Brain microvascular endothelial cell (primary cell): Measurements from ENCODE around the gene NXNL1.

Source experiments
- DNase-seq: peaks from one replicate; pipeline ENCODE4 v3.0.0-alpha.2; 2020
- H3K27ac ChIP-seq: fragments of 250-450 bp; sonication (Bioruptor Pico); 2 replicates; pipeline ENCODE4 v1.5.1; 2020; ENCODE audit warnings: mild to moderate bottlenecking, moderate library complexity
- H3K27me3 ChIP-seq: fragments of 250-450 bp; sonication (Bioruptor Pico); replicated peaks from 2 replicates; pipeline ENCODE4 v1.5.1; 2020; ENCODE audit warnings: mild to moderate bottlenecking
- H3K36me3 ChIP-seq: fragments of 250-450 bp; sonication (Bioruptor Pico); replicated peaks from 2 replicates; pipeline ENCODE4 v1.5.1; 2020; ENCODE audit warnings: mild to moderate bottlenecking
- H3K4me3 ChIP-seq: 2 replicates; pipeline ENCODE4 v1.5.1; 2011; ENCODE audit warnings: low read depth, mild to moderate bottlenecking, control low read depth, low read length, moderate library complexity
- CTCF ChIP-seq: IDR thresholded peaks from 2 replicates; pipeline ENCODE4 v1.5.1; 2011; ENCODE audit warnings: low read depth, mild to moderate bottlenecking, moderate library complexity, low read length, control low read depth, inconsistent platforms; ENCODE audit errors: missing control alignments
- in situ Hi-C: cut with HindIII; loops from 2 replicates; pipeline ENCODE4 v1.10.0; 2017; ENCODE audit warnings: low sequenced_read_pairs, low pct_ligation_motif_present

The NXNL1 gene

DNA sequence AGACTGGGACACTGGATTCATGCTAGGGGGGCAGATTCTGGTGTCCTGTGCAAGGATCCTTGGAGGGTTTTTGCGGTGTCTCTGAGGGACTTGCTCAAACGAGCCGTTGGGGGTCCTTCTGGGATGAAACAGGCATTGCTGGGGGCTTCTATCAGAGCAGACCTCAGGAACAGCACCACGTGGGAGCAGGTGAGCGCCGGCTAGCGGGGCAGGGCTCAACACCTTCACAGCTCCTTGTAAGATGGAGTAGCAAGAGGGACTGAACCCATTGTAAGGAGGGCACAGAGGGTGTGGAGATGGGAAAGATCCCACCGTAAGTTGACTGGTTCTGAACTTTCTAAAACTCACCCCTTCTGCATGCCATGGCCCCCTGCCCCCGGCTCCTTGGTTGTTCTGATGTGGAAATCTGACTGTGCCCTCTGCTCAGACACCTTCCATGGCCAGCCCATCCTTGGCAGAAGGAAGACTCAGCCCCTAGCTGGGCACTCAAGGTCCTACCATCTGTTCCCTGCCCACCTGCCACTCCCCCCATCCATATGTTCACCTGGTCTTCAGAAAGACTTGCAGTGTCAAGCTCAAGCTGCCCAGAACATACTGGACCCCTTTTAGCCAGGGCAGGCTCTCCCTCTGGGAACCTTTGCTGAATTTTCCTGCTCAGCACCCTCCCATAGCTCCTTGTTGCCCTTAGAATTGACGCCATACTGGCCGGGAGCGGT, 10.8 kb upstream of the NXNL1 start:
- no peak for DNase-seq
- TF ChIP-seq CTCF = no peak
- in situ Hi-C loops = no loop called here
- no peaks in the 10 kb centered on the region for H3K36me3 ChIP-seq
- H3K27ac ChIP-seq = no peak overlapping the region
- peak overlapping the region; percentile 72 for H3K4me3 ChIP-seq
- no peaks in the 10 kb centered on the region for H3K27me3 ChIP-seq

DNA sequence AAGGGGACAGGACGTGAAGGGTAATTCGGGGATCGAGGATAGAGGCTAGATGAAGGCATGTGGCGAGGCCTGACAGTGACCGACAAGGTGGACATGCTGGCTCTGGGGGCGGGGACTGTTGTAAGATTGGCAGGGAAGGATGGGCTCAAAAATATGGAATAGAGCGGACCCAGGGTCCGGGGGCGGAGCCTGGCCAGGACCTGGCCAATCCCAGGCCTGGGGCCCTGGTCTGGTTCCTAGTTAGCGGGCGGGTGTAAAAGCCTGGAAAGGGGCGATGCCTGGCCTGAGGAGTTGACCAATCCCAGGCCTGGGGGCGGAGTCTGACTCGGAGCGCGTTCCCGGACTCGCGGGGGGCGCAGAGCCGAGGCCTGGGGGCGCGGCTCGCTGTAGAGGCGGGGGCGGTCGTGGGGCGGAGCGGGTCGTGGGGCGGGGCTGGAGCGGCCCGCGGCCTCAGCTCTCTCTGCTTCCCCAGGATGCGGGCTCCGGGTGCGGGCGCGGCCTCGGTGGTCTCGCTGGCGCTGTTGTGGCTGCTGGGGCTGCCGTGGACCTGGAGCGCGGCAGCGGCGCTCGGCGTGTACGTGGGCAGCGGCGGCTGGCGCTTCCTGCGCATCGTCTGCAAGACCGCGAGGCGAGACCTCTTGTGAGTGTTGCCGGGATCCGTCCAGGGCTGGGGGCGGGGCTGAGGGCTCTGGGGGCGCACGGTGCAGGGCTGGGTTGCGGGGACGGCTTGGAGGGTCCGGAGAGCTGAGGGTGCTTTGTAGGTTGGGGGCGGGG, 9.5 kb upstream of the NXNL1 start, which contains the start of gene SLC27A1:
SLC27A1 (plus strand) TSS at position 457 of the 774 bp plus-strand sequence; CDS start at position 474, 17 bp downstream.
- H3K27ac ChIP-seq = peak within 1 kb of the TSS; percentile 47
- in situ Hi-C loops = no loop called here
- no peaks in the 10 kb centered on the region for H3K27me3 ChIP-seq
- no peak for TF ChIP-seq CTCF
- peak; percentile 99 for DNase-seq
- no peaks in the 10 kb centered on the region for H3K36me3 ChIP-seq
- H3K4me3 ChIP-seq = peak within 1 kb of the TSS; percentile 72

- no peaks in the 10 kb centered on the region for H3K27me3 ChIP-seq
- no peak for TF ChIP-seq CTCF
- H3K27ac ChIP-seq = peak overlapping the region; percentile 47
- in situ Hi-C loops = no loop called here
- H3K36me3 ChIP-seq = no peaks in the 10 kb centered on the region
- H3K4me3 ChIP-seq = peak overlapping the region; percentile 72
- peak; percentile 90 for DNase-seq
These were observed 8.8 kb upstream of the NXNL1 start for GRCh38 chr19:17469481-17470067.

- DNase-seq = no peak
- peak overlapping the region; percentile 72 for H3K4me3 ChIP-seq
- peak overlapping the region; percentile 47 for H3K27ac ChIP-seq
- no peaks in the 10 kb centered on the region for H3K36me3 ChIP-seq
- in situ Hi-C loops = no loop called here
- TF ChIP-seq CTCF = no peak
- H3K27me3 ChIP-seq = no peaks in the 10 kb centered on the region
These were observed 8.4 kb upstream of the NXNL1 start for GRCh38 chr19:17469092-17469480.

DNA sequence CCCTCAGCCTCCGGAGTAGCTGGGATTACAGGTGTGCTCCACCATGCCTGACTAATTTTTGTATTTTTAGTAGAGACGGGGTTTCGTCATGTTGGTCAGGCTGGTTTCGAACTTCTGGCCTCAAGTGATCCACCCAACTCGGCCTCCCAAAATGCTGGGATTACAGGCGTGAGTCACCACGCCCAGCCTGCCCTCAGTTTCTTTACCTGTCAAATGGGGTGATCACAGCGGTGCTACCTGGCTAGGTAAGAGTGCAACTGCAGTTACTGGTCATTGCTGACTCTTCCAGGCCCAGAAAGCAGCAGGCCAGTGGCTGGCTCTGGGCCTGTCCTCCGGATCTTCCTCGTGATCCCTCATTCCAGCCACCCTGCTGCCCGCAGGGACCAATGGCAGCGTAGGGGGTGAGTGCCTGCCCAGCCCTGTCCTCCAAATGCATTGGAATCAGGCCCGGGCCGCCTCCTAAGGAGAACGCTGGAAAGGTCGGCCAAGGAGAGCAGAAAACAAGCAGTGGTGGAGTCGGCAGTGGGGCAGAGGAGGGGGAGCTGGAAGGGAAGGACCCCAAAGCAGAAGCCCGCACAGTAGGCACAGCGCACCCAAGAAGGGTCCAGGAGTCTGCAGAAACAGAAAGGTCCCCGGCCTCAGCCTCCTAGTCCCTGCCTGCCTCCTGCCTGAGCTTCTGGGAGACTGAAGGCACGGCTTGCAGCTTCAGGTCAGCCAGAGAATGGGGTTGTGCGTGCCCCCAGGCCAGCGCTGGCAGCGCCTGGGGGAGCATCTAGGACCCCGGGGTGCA, 7.8 kb upstream of the NXNL1 start:
- Histone ChIP-seq H3K27me3 (no peaks in the 10 kb centered on the region), H3K36me3 (no peaks in the 10 kb centered on the region), H3K27ac (no peak overlapping the region), H3K4me3 (no peak overlapping the region)
- no peak for TF ChIP-seq CTCF
- in situ Hi-C loops = no loop called here
- no peak for DNase-seq
